Measurements from ENCODE around the gene IQGAP2.

DNA sequence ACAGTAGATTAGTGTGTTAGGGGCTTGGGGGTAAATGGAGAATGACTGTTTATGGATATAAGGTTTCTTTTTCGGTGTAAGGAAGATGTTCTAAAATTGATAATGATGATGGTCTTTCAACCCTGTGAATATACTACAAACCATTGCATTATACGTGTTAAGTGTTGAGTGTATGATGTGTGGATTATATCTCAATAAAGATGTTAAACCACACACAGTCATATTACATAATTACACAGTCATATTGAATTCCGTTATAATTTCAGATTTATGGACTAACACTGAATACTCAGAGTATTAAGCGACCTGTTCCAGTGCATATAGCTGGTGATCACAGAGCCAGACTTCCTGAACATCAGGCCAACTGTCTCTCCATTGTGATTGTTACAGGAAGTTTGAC lies 152.0 kb downstream of the IQGAP2 start:
- TF ChIP-seq, protein P1, sequence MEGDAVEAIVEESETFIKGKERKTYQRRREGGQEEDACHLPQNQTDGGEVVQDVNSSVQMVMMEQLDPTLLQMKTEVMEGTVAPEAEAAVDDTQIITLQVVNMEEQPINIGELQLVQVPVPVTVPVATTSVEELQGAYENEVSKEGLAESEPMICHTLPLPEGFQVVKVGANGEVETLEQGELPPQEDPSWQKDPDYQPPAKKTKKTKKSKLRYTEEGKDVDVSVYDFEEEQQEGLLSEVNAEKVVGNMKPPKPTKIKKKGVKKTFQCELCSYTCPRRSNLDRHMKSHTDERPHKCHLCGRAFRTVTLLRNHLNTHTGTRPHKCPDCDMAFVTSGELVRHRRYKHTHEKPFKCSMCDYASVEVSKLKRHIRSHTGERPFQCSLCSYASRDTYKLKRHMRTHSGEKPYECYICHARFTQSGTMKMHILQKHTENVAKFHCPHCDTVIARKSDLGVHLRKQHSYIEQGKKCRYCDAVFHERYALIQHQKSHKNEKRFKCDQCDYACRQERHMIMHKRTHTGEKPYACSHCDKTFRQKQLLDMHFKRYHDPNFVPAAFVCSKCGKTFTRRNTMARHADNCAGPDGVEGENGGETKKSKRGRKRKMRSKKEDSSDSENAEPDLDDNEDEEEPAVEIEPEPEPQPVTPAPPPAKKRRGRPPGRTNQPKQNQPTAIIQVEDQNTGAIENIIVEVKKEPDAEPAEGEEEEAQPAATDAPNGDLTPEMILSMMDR (IDR thresholded peaks at IDR 0.05 in 2 of 3, conservative IDR thresholded peaks at IDR 0.05 in 1 of 3; ENCODE audit: insufficient read depth in 2 of 3, low read depth in 1 of 3, low read length in 3 of 3): no peak
- no peak for TF ChIP-seq REST (IDR thresholded peaks at IDR 0.05; ENCODE audit: borderline replicate concordance)
- no peak for TF ChIP-seq REST (CRISPR knock-in tag; IDR thresholded peaks at IDR 0.05; ENCODE audit: low read depth)
